GM12878 (cell line): ENCODE results near the gene UBE2E1. TPM values are rescaled to one million over a fixed set of nuclear protein-coding genes. Genes with fewer than 3 reads are reported as not detected.

Experiments used
- ATAC-seq: fragments of 200-7000 bp; cut with Tn5 transposase; 3 replicates; pipeline ENCODE4 v1.9.1; 2020; ENCODE audit warnings: mild to moderate bottlenecking, moderate library complexity
- BruUV-seq: library from RNA; stranded (reverse); fragments of 400-500 nt; replicated peaks from 2 replicates; lab custom pipeline; 2021; lab: Mats Ljungman, UMichigan
- CTCF ChIA-PET: fragments of 300-600 bp; sonication (Branson Sonifier 250); formaldehyde crosslinking; extraction: SDS; loops from one replicate; lab custom pipeline; 2021; ENCODE audit warnings: inconsistent platforms; lab: Yijun Ruan, JAX
- POLR2A ChIA-PET: fragments of 350-600 bp; formaldehyde crosslinking; extraction: SDS; loops from one replicate; lab custom pipeline; 2021; ENCODE audit warnings: inconsistent platforms; lab: Charles Lee
- RAD21 ChIA-PET: fragments of 300-600 bp; sonication (Branson Sonifier 250); formaldehyde crosslinking; loops from one replicate; lab custom pipeline; 2023; ENCODE audit warnings: antibody characterized with exemption; ENCODE audit not compliant: unreplicated experiment; lab: Charles Lee
- SMC1A ChIA-PET: fragments of 300-600 bp; sonication (Branson Sonifier 250); formaldehyde crosslinking; loops from one replicate; lab custom pipeline; 2023; ENCODE audit not compliant: unreplicated experiment, uncharacterized antibody; lab: Charles Lee
- DNase-seq: peaks from one replicate; pipeline ENCODE4 v3.0.0-alpha.2; 2011; ENCODE audit warnings: low read depth, low spot score
- FAIRE-seq: peaks from 3 replicates; lab custom pipeline; 2011; peaks lifted over from hg19 to GRCh38; lab: Jason Lieb, UNC
- H2AFZ ChIP-seq: 2 replicates; pipeline ENCODE4 v1.6.0; 2011; ENCODE audit warnings: low read depth, low read length, control low read depth; ENCODE audit not compliant: control insufficient read depth
- H3K27ac ChIP-seq: 2 replicates; pipeline ENCODE4 v1.5.1; 2011; ENCODE audit warnings: control low read depth; ENCODE audit not compliant: control insufficient read depth, insufficient read depth
- H3K27me3 ChIP-seq, 2 experiments: replicated peaks in 1 of 2; 2 replicates each; pipeline versions ENCODE4 v1.6.0 to v1.6.1; 2011; ENCODE audit warnings: low read length in 1 of 2; ENCODE audit not compliant: control insufficient read depth in 2 of 2, insufficient read depth in 2 of 2
- H3K36me3 ChIP-seq, 2 experiments: 2 replicates each; pipeline ENCODE4 v1.5.1; 2011; ENCODE audit warnings: low read length in 1 of 2; ENCODE audit not compliant: control insufficient read depth in 2 of 2, insufficient read depth in 2 of 2
- H3K4me1 ChIP-seq: 2 replicates; pipeline ENCODE4 v1.6.1; 2011; ENCODE audit warnings: mild to moderate bottlenecking, low read length, moderate library complexity, mixed read lengths; ENCODE audit not compliant: control insufficient read depth, insufficient read depth
- H3K4me2 ChIP-seq: 2 replicates; pipeline ENCODE4 v1.6.0; 2011; ENCODE audit warnings: control low read depth; ENCODE audit not compliant: control insufficient read depth, insufficient read depth
- H3K4me3 ChIP-seq: fragments of 200-600 bp; sonication (generic); 2 replicates; pipeline ENCODE4 v1.5.1; 2016
- H3K79me2 ChIP-seq: 2 replicates; pipeline ENCODE4 v1.6.0; 2011; ENCODE audit warnings: low read length; ENCODE audit not compliant: control insufficient read depth, insufficient read depth
- H3K9ac ChIP-seq: 2 replicates; pipeline ENCODE4 v1.8.0; 2011; ENCODE audit warnings: low read length, control low read depth, mixed read lengths; ENCODE audit not compliant: control insufficient read depth, insufficient read depth
- H3K9me3 ChIP-seq: replicated peaks from 3 replicates; pipeline ENCODE4 v1.5.1; 2011; ENCODE audit warnings: mild to moderate bottlenecking, low read length; ENCODE audit not compliant: control insufficient read depth, insufficient read depth
- H4K20me1 ChIP-seq: 2 replicates; pipeline ENCODE4 v1.6.0; 2011; ENCODE audit not compliant: control insufficient read depth, insufficient read depth
- HCFC1 ChIP-seq: fragments of 150-350 bp; IDR thresholded peaks from 2 replicates; pipeline ENCODE4 v1.6.1; 2014; ENCODE audit warnings: low read length
- IKZF1 ChIP-seq: fragments of 450-650 bp; conservative IDR thresholded peaks from 2 replicates; pipeline ENCODE4 v1.6.1; 2017; ENCODE audit warnings: antibody characterized with exemption, mild to moderate bottlenecking
- MTA2 ChIP-seq: fragments of 450-650 bp; IDR thresholded peaks from 2 replicates; pipeline ENCODE4 v1.6.1; 2016; ENCODE audit warnings: low read depth, mild to moderate bottlenecking, moderate library complexity
- NRF1 ChIP-seq: conservative IDR thresholded peaks from 2 replicates; pipeline ENCODE4 v1.6.1; 2011; ENCODE audit warnings: mild to moderate bottlenecking, low read depth, low read length, improper control_type of control experiment
- POU2F2 ChIP-seq: IDR thresholded peaks from 3 replicates; pipeline ENCODE4 v1.6.1; 2011; ENCODE audit warnings: low read depth, mild to moderate bottlenecking, low read length, borderline replicate concordance
- RAD51 ChIP-seq: fragments of 450-650 bp; IDR thresholded peaks from 2 replicates; pipeline ENCODE4 v1.6.1; 2016; ENCODE audit warnings: moderate library complexity, mild to moderate bottlenecking, inconsistent platforms
- SMAD5 ChIP-seq: IDR thresholded peaks from 2 replicates; pipeline ENCODE4 v1.6.1; 2016; ENCODE audit warnings: antibody characterized with exemption, low read depth
- SUPT20H ChIP-seq: IDR thresholded peaks from 2 replicates; pipeline ENCODE4 v1.6.1; 2011; ENCODE audit warnings: low read depth, mild to moderate bottlenecking, low read length, moderate library complexity, borderline replicate concordance; ENCODE audit not compliant: control insufficient read depth
- WGBS: methylation state at CpG from one replicate; pipeline ENCODE4 v1.1.6; 2016; ENCODE audit warnings: low lambda C conversion rate; ENCODE audit not compliant: insufficient replicate concordance, insufficient coverage; ENCODE audit errors: missing lambda C conversion rate; 5-methylcytosine and 5-hydroxymethylcytosine counted together
- in situ Hi-C: fragments of 300-500 bp; cut with MboI; formaldehyde crosslinking; loops from 9 replicates; pipeline ENCODE4 v1.14.3; 2018; ENCODE audit warnings: mixed read lengths
- intact Hi-C: fragments of 100-400 bp; cut with micrococcal nuclease; formaldehyde crosslinking; loops from one replicate; pipeline ENCODE4 v1.14.2; 2022; ENCODE audit not compliant: unreplicated experiment
- polyA plus RNA-seq, 11 experiments: library from polyadenylated mRNA; depleted of rRNA in 4 of 11; unstranded in 6 of 11; stranded (reverse) in 5 of 11; fragments of >200 nt; fragmentation: Nextera tagmentation in 4 of 11; fragmentation: Illumina TruSeq in 1 of 11; extraction: Ambion mirVana in 4 of 11; extraction: Trizol in 1 of 11; gene quantifications; 1 replicate in 1 of 11; 2 replicates in 10 of 11; pipeline versions ENCODE4 v1.2.1 to v1.2.3, GENCODE V29; 2011 to 2016; ENCODE audit warnings: inconsistent platforms in 2 of 11, missing spikeins in 2 of 11, low read depth in 1 of 11
- total RNA-seq, 4 experiments: library from RNA; depleted of rRNA in 3 of 4; stranded (reverse); fragments of >200 nt in 3 of 4; fragmentation: Illumina TruSeq in 1 of 4; extraction: Trizol in 1 of 4; gene quantifications; 2 replicates each; pipeline versions ENCODE4 v1.2.1 to v1.2.3, GENCODE V29; 2013 to 2021
- TF ChIP-seq, protein P1 (sequence below): fragments of 450-650 bp; IDR thresholded peaks from 2 replicates; pipeline ENCODE4 v1.6.1; 2016; ENCODE audit warnings: mild to moderate bottlenecking
- TF ChIP-seq, protein P2 (sequence below): fragments of 450-650 bp; IDR thresholded peaks from 2 replicates; pipeline ENCODE4 v1.6.1; 2017; ENCODE audit warnings: mild to moderate bottlenecking, low read depth, inconsistent platforms; ENCODE audit not compliant: poor library complexity, severe bottlenecking

UBE2E1 gene
- total and polyA plus RNA-seq, 10 of the 15 experiments (the other 5 are each of a cell fraction or from before 2014, with no cell fraction given), result 18.7 to 425 (median 147) TPM

DNA sequence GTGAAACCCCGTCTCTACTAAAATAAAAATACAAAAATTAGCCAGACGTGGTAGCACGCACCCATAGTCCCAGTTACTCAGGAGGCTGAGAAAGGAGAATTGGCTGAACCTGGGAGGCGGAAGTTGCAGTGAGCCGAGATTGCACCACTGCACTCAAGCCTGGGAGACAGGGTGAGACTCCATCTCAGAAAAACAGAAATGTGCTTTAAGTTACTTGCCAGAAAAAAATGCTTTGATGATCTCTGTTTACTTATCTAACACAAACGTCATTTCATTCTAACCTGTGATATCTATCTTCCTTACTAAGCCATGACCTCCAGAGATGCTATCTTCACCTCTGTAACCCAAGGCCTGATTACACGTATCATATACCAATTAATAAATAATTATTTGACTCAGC, 103.6 kb downstream of the UBE2E1 start:
- CTCF ChIA-PET, result interaction anchor here (0.6 to 0.7 kb wide), 3 partner anchors 21 to 27 kb away, joined by 3 to 4 read pairs (median 3); no protein-coding TSS in a partner anchor
- Histone ChIP-seq H3K27me3 (no peaks in the 10 kb centered on the region), H3K4me2 (no peak overlapping the region), H3K27ac (no peak overlapping the region), H3K4me3 (no peak overlapping the region), H3K9ac (no peak overlapping the region), H2AFZ (no peak overlapping the region), H3K4me1 (no peaks in the 10 kb centered on the region), H3K36me3 (peaks cover 0 to 3% of the 10 kb centered on the region in 2 experiments; a peak in 1 of 4 replicates), H3K79me2 (peaks cover 13% of the 10 kb centered on the region), H4K20me1 (no peaks in the 10 kb centered on the region), H3K9me3 (no peaks in the 10 kb centered on the region)
- no peak for DNase-seq
- RAD21 ChIA-PET, result interaction anchor here (1.6 kb wide), 1 partner anchor 21 kb away, joined by 4 read pairs; no protein-coding TSS in a partner anchor
- ATAC-seq, result no peak
- 96% methylated on average over 7 of the region's 7 CpGs for WGBS
- TF ChIP-seq HCFC1, result no peak
- no peak for TF ChIP-seq RAD51
- TF ChIP-seq, protein P1, sequence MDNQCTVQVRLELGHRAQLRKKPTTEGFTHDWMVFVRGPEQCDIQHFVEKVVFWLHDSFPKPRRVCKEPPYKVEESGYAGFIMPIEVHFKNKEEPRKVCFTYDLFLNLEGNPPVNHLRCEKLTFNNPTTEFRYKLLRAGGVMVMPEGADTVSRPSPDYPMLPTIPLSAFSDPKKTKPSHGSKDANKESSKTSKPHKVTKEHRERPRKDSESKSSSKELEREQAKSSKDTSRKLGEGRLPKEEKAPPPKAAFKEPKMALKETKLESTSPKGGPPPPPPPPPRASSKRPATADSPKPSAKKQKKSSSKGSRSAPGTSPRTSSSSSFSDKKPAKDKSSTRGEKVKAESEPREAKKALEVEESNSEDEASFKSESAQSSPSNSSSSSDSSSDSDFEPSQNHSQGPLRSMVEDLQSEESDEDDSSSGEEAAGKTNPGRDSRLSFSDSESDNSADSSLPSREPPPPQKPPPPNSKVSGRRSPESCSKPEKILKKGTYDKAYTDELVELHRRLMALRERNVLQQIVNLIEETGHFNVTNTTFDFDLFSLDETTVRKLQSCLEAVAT, result no peak
- no peak for TF ChIP-seq NRF1
- no peak for TF ChIP-seq POU2F2
- no peak for TF ChIP-seq MTA2
- no peak for TF ChIP-seq SUPT20H
- TF ChIP-seq SMAD5, result no peak
- TF ChIP-seq, protein P2, sequence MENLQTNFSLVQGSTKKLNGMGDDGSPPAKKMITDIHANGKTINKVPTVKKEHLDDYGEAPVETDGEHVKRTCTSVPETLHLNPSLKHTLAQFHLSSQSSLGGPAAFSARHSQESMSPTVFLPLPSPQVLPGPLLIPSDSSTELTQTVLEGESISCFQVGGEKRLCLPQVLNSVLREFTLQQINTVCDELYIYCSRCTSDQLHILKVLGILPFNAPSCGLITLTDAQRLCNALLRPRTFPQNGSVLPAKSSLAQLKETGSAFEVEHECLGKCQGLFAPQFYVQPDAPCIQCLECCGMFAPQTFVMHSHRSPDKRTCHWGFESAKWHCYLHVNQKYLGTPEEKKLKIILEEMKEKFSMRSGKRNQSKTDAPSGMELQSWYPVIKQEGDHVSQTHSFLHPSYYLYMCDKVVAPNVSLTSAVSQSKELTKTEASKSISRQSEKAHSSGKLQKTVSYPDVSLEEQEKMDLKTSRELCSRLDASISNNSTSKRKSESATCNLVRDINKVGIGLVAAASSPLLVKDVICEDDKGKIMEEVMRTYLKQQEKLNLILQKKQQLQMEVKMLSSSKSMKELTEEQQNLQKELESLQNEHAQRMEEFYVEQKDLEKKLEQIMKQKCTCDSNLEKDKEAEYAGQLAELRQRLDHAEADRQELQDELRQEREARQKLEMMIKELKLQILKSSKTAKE, result no peak
- no peak for TF ChIP-seq IKZF1
- POLR2A ChIA-PET, result no interaction called here
- SMC1A ChIA-PET, result interaction anchor here (0.7 kb wide), 1 partner anchor 1099 kb away, joined by 3 read pairs; no protein-coding TSS in a partner anchor
- no peak for FAIRE-seq
- BruUV-seq, result no TSS peak
- in situ Hi-C loops (no loop called here), intact Hi-C loops (no loop called here)
